Nephron progenitor cell (in vitro differentiated cells): ENCODE results near the gene CDR2.
A peak's percentile ranks its signal among the peaks of the same experiment; 100 is the strongest.

Experiments
- DNase-seq: peaks from one replicate; pipeline ENCODE4 v3.0.0; 2021
- H3K27ac Mint-ChIP-seq: 2 replicates; pipeline ENCODE4 v1.8.0; 2021; ENCODE audit warnings: mild to moderate bottlenecking, moderate library complexity, mixed read lengths
- H3K27me3 Mint-ChIP-seq: 2 replicates; pipeline ENCODE4 v1.8.0; 2021; ENCODE audit warnings: mild to moderate bottlenecking, low read depth, mixed read lengths; ENCODE audit not compliant: poor library complexity
- H3K36me3 Mint-ChIP-seq: 2 replicates; pipeline ENCODE4 v1.8.0; 2021; ENCODE audit warnings: low read depth, mixed read lengths
- H3K4me1 Mint-ChIP-seq: 2 replicates; pipeline ENCODE4 v1.8.0; 2021; ENCODE audit warnings: mixed read lengths
- H3K4me3 Mint-ChIP-seq: 2 replicates; pipeline ENCODE4 v1.8.0; 2021; ENCODE audit warnings: mild to moderate bottlenecking, moderate library complexity, mixed read lengths
- H3K9me3 Mint-ChIP-seq: 2 replicates; pipeline ENCODE4 v1.8.0; 2021; ENCODE audit warnings: mild to moderate bottlenecking, moderate library complexity, mixed read lengths
- CTCF ChIP-seq: fragments of 200-600 bp; sonication (generic); IDR thresholded peaks from 2 replicates; pipeline ENCODE4 v1.5.0; 2021; ENCODE audit warnings: antibody characterized with exemption

Gene CDR2

GRCh38 chr16:22357635-22357971 is 16.8 kb downstream of the CDR2 start:
- Mint-ChIP-seq H3K27ac (no peak overlapping the region), H3K27me3 (no peaks in the 10 kb centered on the region)
- no peak for TF ChIP-seq CTCF

GRCh38 chr16:22356930-22357634 is 17.3 kb downstream of the CDR2 start:
- no peak for DNase-seq
- H3K4me3 Mint-ChIP-seq, result no peak overlapping the region
- no peaks in the 10 kb centered on the region for H3K27me3 Mint-ChIP-seq
- no peaks in the 10 kb centered on the region for H3K9me3 Mint-ChIP-seq
- no peak for TF ChIP-seq CTCF
- H3K4me1 Mint-ChIP-seq, result no peaks in the 10 kb centered on the region
- H3K27ac Mint-ChIP-seq, result no peak overlapping the region
- H3K36me3 Mint-ChIP-seq, result peaks cover 21% of the 10 kb centered on the region

More at GRCh38 chr16:22357635-22357971, 16.8 kb downstream of the CDR2 start:
- peaks cover 21% of the 10 kb centered on the region for H3K36me3 Mint-ChIP-seq
- no peaks in the 10 kb centered on the region for H3K4me1 Mint-ChIP-seq
- H3K9me3 Mint-ChIP-seq, result no peaks in the 10 kb centered on the region
- no peak for DNase-seq
- no peak overlapping the region for H3K4me3 Mint-ChIP-seq

- Mint-ChIP-seq H3K27ac (no peak overlapping the region), H3K4me1 (no peaks in the 10 kb centered on the region), H3K36me3 (peaks cover 32% of the 10 kb centered on the region), H3K4me3 (no peak overlapping the region), H3K9me3 (peaks cover 4% of the 10 kb centered on the region), H3K27me3 (no peaks in the 10 kb centered on the region)
- DNase-seq, result no peak
- no peak for TF ChIP-seq CTCF
Measured at GRCh38 chr16:22355487-22355908, 18.9 kb downstream of the CDR2 start.

GRCh38 chr16:22353933-22354541 is 20.4 kb downstream of the CDR2 start:
- H3K27ac Mint-ChIP-seq, result peak overlapping the region; percentile 85
- H3K4me1 Mint-ChIP-seq, result no peaks in the 10 kb centered on the region

GRCh38 chr16:22353191-22353919 is 21.1 kb downstream of the CDR2 start:
- Mint-ChIP-seq H3K27me3 (no peaks in the 10 kb centered on the region), H3K9me3 (peaks cover 4% of the 10 kb centered on the region), H3K27ac (peak overlapping the region; percentile 85), H3K4me1 (no peaks in the 10 kb centered on the region), H3K36me3 (peaks cover 52% of the 10 kb centered on the region), H3K4me3 (no peak overlapping the region)
- no peak for TF ChIP-seq CTCF
- DNase-seq, result no peak

More at GRCh38 chr16:22353933-22354541, 20.4 kb downstream of the CDR2 start:
- Mint-ChIP-seq H3K4me3 (no peak overlapping the region), H3K27me3 (no peaks in the 10 kb centered on the region), H3K36me3 (peaks cover 47% of the 10 kb centered on the region), H3K9me3 (peaks cover 4% of the 10 kb centered on the region)
- DNase-seq, result no peak
- TF ChIP-seq CTCF, result no peak
